HG02571 (cell line): ENCODE measurements around the gene OR6B1.
"Not testable (repeated sequence)": the region's sequence is repeated elsewhere in the genome, so short reads cannot be mapped to it uniquely, and the experiment has no call there.

ENCODE experiments used
- ATAC-seq: cut with Tn5 transposase; IDR thresholded peaks from one replicate; pipeline ENCODE4 v1.9.1; 2021; ENCODE audit warnings: mild to moderate bottlenecking, moderate library complexity; ENCODE audit not compliant: unreplicated experiment

The OR6B1 gene

GRCh38 chr7:144036302-144036885 is 36.3 kb downstream of the OR6B1 start:
- no peak for ATAC-seq

- no peak for ATAC-seq
Observed at GRCh38 chr7:144037414-144038035, 37.4 kb downstream of the OR6B1 start.

GRCh38 chr7:144038887-144039286 is 38.8 kb downstream of the OR6B1 start:
- ATAC-seq = no peak

GRCh38 chr7:144048648-144049047 is 48.5 kb downstream of the OR6B1 start, which contains the start of gene OR2A5:
Gene OR2A5 (plus strand): TSS chr7:144048948. CDS start chr7:144050402, 1,454 bp downstream.
- ATAC-seq = no peak

GRCh38 chr7:144049491-144049890 is 49.4 kb downstream of the OR6B1 start:
- no peak for ATAC-seq

GRCh38 chr7:144050093-144050492 is 50.0 kb downstream of the OR6B1 start:
- no peak for ATAC-seq

- ATAC-seq = not testable (repeated sequence)
Observed at GRCh38 chr7:144050884-144051283, 50.8 kb downstream of the OR6B1 start.

GRCh38 chr7:144057954-144058353 is 57.8 kb downstream of the OR6B1 start:
- no peak for ATAC-seq
